ENCODE data around the gene ABTB2.
"Not testable (repeated sequence)": the region's sequence is repeated elsewhere in the genome, so short reads cannot be mapped to it uniquely, and the experiment has no call there.

ABTB2 gene

GRCh38 chr11:34219279-34219678, 138.5 kb downstream of the ABTB2 start:
- no peak overlapping the region for H3K4me3 ChIP-seq (replicated peaks; ENCODE audit: low read depth, low read length)
- H3K27me3 ChIP-seq (replicated peaks; ENCODE audit: control insufficient read depth, insufficient read depth, low read length) = no peaks in the 10 kb centered on the region
- no peak for TF ChIP-seq CTCF (IDR thresholded peaks at IDR 0.05; ENCODE audit: insufficient read depth, low read length, poor library complexity, severe bottlenecking)
- DNase-seq (ENCODE audit: extremely low read depth, insufficient read length) = no peak
- no peaks in the 10 kb centered on the region for H3K36me3 ChIP-seq (ENCODE audit: control insufficient read depth, insufficient read depth, low read length)

GRCh38 chr11:34218756-34219155, 139.1 kb downstream of the ABTB2 start:
- not testable (repeated sequence) for H3K4me3 ChIP-seq (replicated peaks; ENCODE audit: low read depth, low read length); H3K27me3 ChIP-seq (replicated peaks; ENCODE audit: control insufficient read depth, insufficient read depth, low read length); H3K36me3 ChIP-seq (ENCODE audit: control insufficient read depth, insufficient read depth, low read length); DNase-seq (ENCODE audit: extremely low read depth, insufficient read length)

- Histone ChIP-seq H3K27me3 (replicated peaks; ENCODE audit: control insufficient read depth, insufficient read depth, low read length) (no peaks in the 10 kb centered on the region), H3K4me3 (replicated peaks; ENCODE audit: low read depth, low read length) (no peak overlapping the region), H3K36me3 (ENCODE audit: control insufficient read depth, insufficient read depth, low read length) (no peaks in the 10 kb centered on the region)
- DNase-seq (ENCODE audit: extremely low read depth, insufficient read length) = no peak
- no peak for TF ChIP-seq CTCF (IDR thresholded peaks at IDR 0.05; ENCODE audit: insufficient read depth, low read length, poor library complexity, severe bottlenecking)
These were observed 139.7 kb downstream of the ABTB2 start for GRCh38 chr11:34218067-34218466.

GRCh38 chr11:34216706-34217105, 141.1 kb downstream of the ABTB2 start:
- DNase-seq (ENCODE audit: extremely low read depth, insufficient read length) = no peak
- TF ChIP-seq CTCF (IDR thresholded peaks at IDR 0.05; ENCODE audit: insufficient read depth, low read length, poor library complexity, severe bottlenecking) = no peak
- Histone ChIP-seq H3K4me3 (replicated peaks; ENCODE audit: low read depth, low read length) (no peak overlapping the region), H3K27me3 (replicated peaks; ENCODE audit: control insufficient read depth, insufficient read depth, low read length) (no peaks in the 10 kb centered on the region), H3K36me3 (ENCODE audit: control insufficient read depth, insufficient read depth, low read length) (no peaks in the 10 kb centered on the region)

GRCh38 chr11:34215806-34216453, 141.9 kb downstream of the ABTB2 start:
- no peak for TF ChIP-seq CTCF (IDR thresholded peaks at IDR 0.05; ENCODE audit: insufficient read depth, low read length, poor library complexity, severe bottlenecking)
- DNase-seq (ENCODE audit: extremely low read depth, insufficient read length) = no peak
- Histone ChIP-seq H3K36me3 (ENCODE audit: control insufficient read depth, insufficient read depth, low read length) (no peaks in the 10 kb centered on the region), H3K27me3 (replicated peaks; ENCODE audit: control insufficient read depth, insufficient read depth, low read length) (no peaks in the 10 kb centered on the region), H3K4me3 (replicated peaks; ENCODE audit: low read depth, low read length) (no peak overlapping the region)

- no peak overlapping the region for H3K4me3 ChIP-seq (replicated peaks; ENCODE audit: low read depth, low read length)
- TF ChIP-seq CTCF (IDR thresholded peaks at IDR 0.05; ENCODE audit: insufficient read depth, low read length, poor library complexity, severe bottlenecking) = no peak
- no peaks in the 10 kb centered on the region for H3K36me3 ChIP-seq (ENCODE audit: control insufficient read depth, insufficient read depth, low read length)
- H3K27me3 ChIP-seq (replicated peaks; ENCODE audit: control insufficient read depth, insufficient read depth, low read length) = no peaks in the 10 kb centered on the region
- no peak for DNase-seq (ENCODE audit: extremely low read depth, insufficient read length)
These were observed 142.6 kb downstream of the ABTB2 start for GRCh38 chr11:34214961-34215805.

All from GM06990 (cell line).